Effector memory CD4-positive, alpha-beta T cell (primary cell): Measurements from ENCODE around the gene MEDAG.
"Not testable (repeated sequence)": the region's sequence is repeated elsewhere in the genome, so short reads cannot be mapped to it uniquely, and the experiment has no call there.

Experiments used
- DNase-seq, 3 donors: peaks; one replicate each; pipeline ENCODE4 v3.0.0-alpha.2; 2020
- H3K27ac ChIP-seq: 2 replicates; pipeline ENCODE4 v1.7.0; 2013; ENCODE audit warnings: mild to moderate bottlenecking, low read length, moderate library complexity; ENCODE audit not compliant: insufficient read depth, poor library complexity, severe bottlenecking
- H3K27me3 ChIP-seq: replicated peaks from 2 replicates; pipeline ENCODE4 v1.7.0; 2013; ENCODE audit warnings: mild to moderate bottlenecking, low read length; ENCODE audit not compliant: insufficient read depth, control insufficient read depth, poor library complexity, severe bottlenecking
- H3K36me3 ChIP-seq: 2 replicates; pipeline ENCODE4 v1.7.0; 2013; ENCODE audit warnings: mild to moderate bottlenecking, low read length, moderate library complexity; ENCODE audit not compliant: control insufficient read depth, insufficient read depth
- H3K4me1 ChIP-seq: 2 replicates; pipeline ENCODE4 v1.7.0; 2013; ENCODE audit warnings: low read length, mild to moderate bottlenecking; ENCODE audit not compliant: control insufficient read depth, insufficient read depth, poor library complexity, severe bottlenecking
- H3K4me3 ChIP-seq: 2 replicates; pipeline ENCODE4 v1.7.0; 2013; ENCODE audit warnings: low read length, low read depth, mild to moderate bottlenecking; ENCODE audit not compliant: insufficient read depth, poor library complexity, severe bottlenecking
- H3K9me3 ChIP-seq: 2 replicates; pipeline ENCODE4 v1.7.0; 2013; ENCODE audit warnings: mild to moderate bottlenecking, low read length, moderate library complexity; ENCODE audit not compliant: control insufficient read depth

The MEDAG gene

DNA sequence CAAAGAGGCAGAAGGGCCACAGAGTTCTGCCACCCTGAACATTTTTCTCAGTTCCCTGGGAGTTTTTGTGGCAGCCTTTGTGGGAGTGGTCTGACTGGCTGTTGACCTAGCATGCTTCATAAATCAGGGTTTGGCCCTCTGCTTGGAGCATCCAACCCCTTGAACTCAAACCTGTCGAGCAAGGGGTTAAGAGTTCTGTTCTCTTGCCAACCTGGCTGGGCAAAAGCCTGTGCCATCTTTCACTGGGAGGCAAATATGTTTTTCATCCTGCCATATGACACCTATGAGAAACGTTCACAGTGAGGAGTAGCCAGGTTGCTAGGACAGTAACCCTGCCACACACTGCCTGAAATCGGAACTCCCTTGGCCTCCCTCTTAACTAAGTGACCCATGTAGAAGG, 18.6 kb downstream of the MEDAG start:
- Histone ChIP-seq H3K36me3 (no peaks in the 10 kb centered on the region), H3K4me3 (no peak overlapping the region), H3K27me3 (no peaks in the 10 kb centered on the region), H3K9me3 (no peaks in the 10 kb centered on the region), H3K4me1 (no peaks in the 10 kb centered on the region), H3K27ac (no peak overlapping the region)
- no peak for DNase-seq

DNA sequence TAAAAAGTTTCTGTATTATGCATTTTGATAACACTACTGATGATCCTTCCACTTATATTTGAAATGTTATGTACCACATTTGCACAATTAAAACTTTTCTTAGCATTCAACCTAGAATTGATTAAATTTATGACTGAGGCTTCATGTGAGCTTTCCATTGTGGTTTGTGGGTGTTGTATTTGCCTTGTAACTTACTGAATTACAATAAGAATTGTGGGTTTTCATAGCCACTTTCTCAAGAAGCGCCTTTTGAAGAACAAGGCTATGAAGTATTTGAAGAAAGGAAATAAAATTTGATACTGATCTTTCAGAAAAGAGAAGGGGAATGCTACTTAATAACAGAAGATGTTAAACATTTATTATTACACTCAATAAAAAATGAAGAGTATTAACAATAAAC, 19.4 kb downstream of the MEDAG start:
- Histone ChIP-seq H3K27me3 (no peaks in the 10 kb centered on the region), H3K4me3 (no peak overlapping the region), H3K36me3 (no peaks in the 10 kb centered on the region), H3K9me3 (no peaks in the 10 kb centered on the region), H3K27ac (no peak overlapping the region), H3K4me1 (no peaks in the 10 kb centered on the region)
- no peak for DNase-seq

DNA sequence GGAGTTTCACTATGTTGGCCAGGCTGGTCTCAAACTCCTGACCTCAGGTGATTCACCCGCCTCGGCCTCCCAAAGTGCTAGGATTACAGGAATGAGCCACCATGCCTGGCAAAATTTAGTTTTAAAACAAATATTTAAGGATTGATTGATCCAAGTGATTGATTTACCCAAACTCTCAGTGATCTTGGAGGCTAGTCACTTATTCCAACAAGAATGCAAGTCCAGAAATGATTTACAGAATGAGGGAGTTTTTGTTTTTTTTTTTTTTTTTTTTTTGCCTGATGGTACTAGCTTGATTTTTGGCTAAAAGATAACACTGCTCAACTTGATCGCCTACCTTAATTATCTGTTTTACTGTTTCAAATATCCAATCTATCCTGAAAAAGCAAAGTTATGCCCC, 20.7 kb downstream of the MEDAG start:
- Histone ChIP-seq H3K4me3 (no peak overlapping the region), H3K27me3 (no peaks in the 10 kb centered on the region), H3K27ac (no peak overlapping the region), H3K4me1 (no peaks in the 10 kb centered on the region), H3K9me3 (no peaks in the 10 kb centered on the region), H3K36me3 (no peaks in the 10 kb centered on the region)
- no peak for DNase-seq

GRCh38 chr13:30927188-30927587, 21.1 kb downstream of the MEDAG start:
- H3K27ac ChIP-seq, H3K4me3 ChIP-seq, H3K36me3 ChIP-seq, H3K9me3 ChIP-seq, H3K27me3 ChIP-seq, DNase-seq, H3K4me1 ChIP-seq: not testable (repeated sequence)

DNA sequence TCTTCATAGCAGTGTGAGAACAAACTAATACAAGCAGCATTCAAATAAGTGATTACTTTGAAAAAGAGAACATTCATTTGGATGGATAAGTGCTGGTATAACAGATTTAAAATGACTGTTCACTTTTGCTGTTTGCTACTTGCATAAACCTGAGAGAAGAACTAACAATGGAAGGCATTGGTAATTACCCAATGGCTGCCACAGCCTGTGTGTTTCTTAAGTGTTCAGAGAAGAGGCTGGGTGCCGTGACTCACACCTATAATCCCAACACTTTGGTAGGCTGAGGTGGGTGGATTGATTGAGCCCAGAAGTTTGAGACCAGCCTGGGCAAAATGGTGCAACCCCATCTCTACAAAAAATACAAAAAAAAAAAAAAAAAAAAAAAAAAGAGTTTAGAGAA, 21.5 kb downstream of the MEDAG start:
- H3K9me3 ChIP-seq: no peaks in the 10 kb centered on the region
- no peaks in the 10 kb centered on the region for H3K36me3 ChIP-seq
- H3K4me3 ChIP-seq: no peak overlapping the region
- H3K27ac ChIP-seq: no peak overlapping the region
- no peaks in the 10 kb centered on the region for H3K27me3 ChIP-seq
- no peak for DNase-seq
- no peaks in the 10 kb centered on the region for H3K4me1 ChIP-seq

- H3K4me3 ChIP-seq: no peak overlapping the region
- H3K4me1 ChIP-seq: no peaks in the 10 kb centered on the region
- no peak overlapping the region for H3K27ac ChIP-seq
- no peaks in the 10 kb centered on the region for H3K9me3 ChIP-seq
- no peak for DNase-seq
- H3K27me3 ChIP-seq: no peaks in the 10 kb centered on the region
- no peaks in the 10 kb centered on the region for H3K36me3 ChIP-seq
These were observed 22.9 kb downstream of the MEDAG start for GRCh38 chr13:30928978-30929377.

- no peaks in the 10 kb centered on the region for H3K36me3 ChIP-seq
- DNase-seq: no peak
- H3K4me3 ChIP-seq: no peak within 1 kb of the TSS
- no peaks in the 10 kb centered on the region for H3K9me3 ChIP-seq
- no peak within 1 kb of the TSS for H3K27ac ChIP-seq
- H3K4me1 ChIP-seq: no peaks in the 10 kb centered on the region
- H3K27me3 ChIP-seq: no peaks in the 10 kb centered on the region
These were observed 26.6 kb downstream of the MEDAG start, which contains the start of gene TEX26 for GRCh38 chr13:30932481-30933353. TEX26 (plus strand) TSS chr13:30932656; CDS start chr13:30932716, 60 bp downstream.

DNA sequence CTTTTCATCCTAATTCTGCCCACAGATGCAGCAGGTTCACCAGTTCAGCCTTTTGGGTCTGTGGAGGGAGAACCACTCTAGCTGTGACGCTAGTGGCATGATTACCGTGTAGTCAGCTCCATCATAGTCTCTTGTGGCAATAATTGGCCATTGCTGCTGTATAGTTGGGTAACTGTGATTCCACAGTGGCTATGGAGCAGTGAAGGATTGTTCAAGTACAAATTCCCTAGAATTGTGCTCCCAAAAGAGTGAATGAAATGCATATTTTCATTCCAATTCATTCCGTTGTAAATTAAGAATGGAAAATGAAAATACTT, 27.2 kb downstream of the MEDAG start:
- Histone ChIP-seq H3K27ac (no peak overlapping the region), H3K4me1 (no peaks in the 10 kb centered on the region), H3K4me3 (no peak overlapping the region), H3K9me3 (no peaks in the 10 kb centered on the region), H3K36me3 (no peaks in the 10 kb centered on the region), H3K27me3 (no peaks in the 10 kb centered on the region)
- no peak for DNase-seq

DNA sequence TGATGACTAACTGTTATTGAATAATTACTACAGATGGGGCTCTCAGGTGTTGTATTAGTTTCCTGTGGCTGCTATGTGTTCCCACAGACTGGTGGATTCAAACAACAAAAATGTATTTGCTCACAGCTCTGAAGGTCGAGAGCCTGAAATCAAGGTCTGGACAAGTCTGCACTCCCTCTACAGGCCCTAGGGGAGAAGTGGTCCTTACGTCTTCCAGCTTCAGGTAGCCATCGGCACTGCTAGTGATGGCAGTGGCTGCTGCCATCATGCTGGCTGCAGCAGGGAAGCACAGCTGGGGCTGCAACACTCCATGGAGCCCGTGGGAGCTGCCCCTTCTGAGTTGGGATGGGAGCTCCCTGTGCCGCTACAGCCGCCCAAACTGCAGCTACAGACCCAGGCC, 28.3 kb downstream of the MEDAG start:
- Histone ChIP-seq H3K27ac (no peak overlapping the region), H3K4me3 (no peak overlapping the region), H3K4me1 (no peaks in the 10 kb centered on the region), H3K36me3 (no peaks in the 10 kb centered on the region), H3K27me3 (no peaks in the 10 kb centered on the region), H3K9me3 (no peaks in the 10 kb centered on the region)
- DNase-seq: no peak

DNA sequence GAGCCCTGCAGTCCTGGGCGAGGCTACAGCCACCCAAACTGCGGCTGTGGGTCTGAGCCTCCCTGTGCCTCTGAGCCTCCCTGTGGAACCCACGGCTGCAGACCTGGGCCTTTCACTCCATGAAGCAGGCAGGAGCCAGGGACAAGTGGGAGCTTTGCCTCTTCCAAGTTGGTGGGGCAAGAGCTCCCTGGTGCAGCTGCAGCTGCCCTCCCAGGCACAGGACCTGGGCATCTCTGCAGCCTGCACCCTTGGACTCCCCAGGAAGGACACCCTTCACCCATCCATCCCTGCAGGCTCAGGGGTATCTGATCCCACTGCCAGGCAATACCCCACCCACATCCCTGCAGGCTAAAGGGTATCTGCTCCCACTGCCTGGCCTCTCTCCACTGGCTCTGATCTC, 28.7 kb downstream of the MEDAG start:
- no peaks in the 10 kb centered on the region for H3K27me3 ChIP-seq
- no peak overlapping the region for H3K4me3 ChIP-seq
- H3K9me3 ChIP-seq: no peaks in the 10 kb centered on the region
- H3K36me3 ChIP-seq: no peaks in the 10 kb centered on the region
- no peak overlapping the region for H3K27ac ChIP-seq
- H3K4me1 ChIP-seq: no peaks in the 10 kb centered on the region
- DNase-seq: no peak
